Gastroesophageal sphincter (tissue), 4 donors: ENCODE results near the gene BIN2. TPM values are rescaled to one million over a fixed set of nuclear protein-coding genes. Genes with fewer than 3 reads are reported as not detected.

Source experiments
- ATAC-seq: fragments of 150-250 bp; one replicate; pipeline ENCODE4 v1.9.1; 2016; ENCODE audit warnings: mild to moderate bottlenecking, moderate library complexity
- H3K27ac ChIP-seq, 4 donors: fragments of 200-600 bp; sonication (generic) in 3 of 4; 1 replicate in 3 of 4; 2 replicates in 1 of 4; pipeline ENCODE4 v1.5.1; 2016 to 2019
- H3K27me3 ChIP-seq: fragments of 200-600 bp; sonication (generic); one replicate; pipeline ENCODE4 v1.5.1; 2019
- H3K36me3 ChIP-seq, 2 donors: fragments of 200-600 bp; sonication (generic); one replicate each; pipeline ENCODE4 v1.5.1; 2019; ENCODE audit warnings: control low read depth in 1 of 2
- H3K4me1 ChIP-seq, 3 donors: fragments of 200-600 bp; sonication (generic); 1 replicate in 2 of 3; 2 replicates in 1 of 3; pipeline ENCODE4 v1.5.1; 2016 to 2019; ENCODE audit warnings: control low read depth in 2 of 3
- H3K4me3 ChIP-seq, 2 donors: fragments of 200-600 bp; sonication (generic); one replicate each; pipeline ENCODE4 v1.5.1; 2019; ENCODE audit warnings: mild to moderate bottlenecking in 1 of 2, moderate library complexity in 1 of 2
- H3K9me3 ChIP-seq, 3 donors: fragments of 200-600 bp; sonication (generic); one replicate each; pipeline ENCODE4 v1.5.1; 2017 to 2019; ENCODE audit warnings: control low read depth in 2 of 3
- CTCF ChIP-seq, 4 experiments: fragments of 200-600 bp in 2 of 4; fragments of 450-650 bp in 2 of 4; sonication (generic) in 1 of 4; IDR thresholded peaks; one replicate each; pipeline ENCODE4 v1.5.1; 2017 to 2019; ENCODE audit warnings: antibody characterized with exemption in 4 of 4, mild to moderate bottlenecking in 2 of 4, moderate library complexity in 2 of 4
- EP300 ChIP-seq: sonication (generic); formaldehyde crosslinking; IDR thresholded peaks from one replicate; pipeline ENCODE4 v1.6.1; 2017; ENCODE audit warnings: antibody characterized with exemption, mild to moderate bottlenecking
- POLR2A ChIP-seq, 2 donors: fragments of 450-650 bp; IDR thresholded peaks; one replicate each; pipeline ENCODE4 v1.6.1; 2017; ENCODE audit warnings: antibody characterized with exemption in 2 of 2, mild to moderate bottlenecking in 2 of 2, moderate library complexity in 1 of 2
- POLR2AphosphoS5 ChIP-seq: sonication (generic); formaldehyde crosslinking; IDR thresholded peaks from one replicate; pipeline ENCODE4 v1.6.1; 2017; ENCODE audit warnings: antibody characterized with exemption
- WGBS, 2 donors: methylation state at CpG; one replicate each; pipeline ENCODE4 v1.1.5; 2018; ENCODE audit warnings: low coverage in 1 of 2; 5-methylcytosine and 5-hydroxymethylcytosine counted together
- total RNA-seq, 4 donors: library from RNA; depleted of rRNA; stranded (reverse); fragments of >200 nt; gene quantifications; one replicate each; pipeline ENCODE4 v1.1.0, GENCODE V29; 2016

The BIN2 gene
- total RNA-seq, 4 donors from 2014 or later, result 0.62 to 5.4 (median 2.0) TPM

GRCh38 chr12:51329742-51330141, 5.8 kb upstream of the BIN2 start:
- Histone ChIP-seq H3K4me1 (no peaks in the 10 kb centered on the region), H3K9me3 (no peaks in the 10 kb centered on the region), H3K27me3 (peaks cover 3% of the 10 kb centered on the region), H3K4me3 (no peak overlapping the region), H3K36me3 (no peaks in the 10 kb centered on the region), H3K27ac (no peak overlapping the region)
- ATAC-seq, result no peak
- WGBS, 2 donors, result 58 to 92% methylated on average over 3 to 4 of the region's 5 CpGs
- TF ChIP-seq POLR2AphosphoS5, result no peak
- TF ChIP-seq POLR2A (IDR thresholded peaks at IDR 0.05), result no peak
- TF ChIP-seq CTCF (IDR thresholded peaks at IDR 0.05), result no peak
- no peak for TF ChIP-seq EP300

GRCh38 chr12:51328587-51328986, 4.6 kb upstream of the BIN2 start:
- Histone ChIP-seq H3K36me3 (no peaks in the 10 kb centered on the region), H3K4me1 (no peaks in the 10 kb centered on the region), H3K27me3 (peaks cover 11% of the 10 kb centered on the region), H3K4me3 (no peak overlapping the region), H3K27ac (no peak overlapping the region), H3K9me3 (no peaks in the 10 kb centered on the region)
- ATAC-seq, result no peak
- TF ChIP-seq POLR2A (IDR thresholded peaks at IDR 0.05) (no peak), EP300 (no peak), POLR2AphosphoS5 (no peak), CTCF (IDR thresholded peaks at IDR 0.05) (no peak)
- 76 to 100% methylated on average over 2 to 3 of the region's 4 CpGs for WGBS, 2 donors

- WGBS, 2 donors, result 39 to 54% methylated on average over 3 to 6 of the region's 7 CpGs
- Histone ChIP-seq H3K4me3 (no peak overlapping the region), H3K4me1 (no peaks in the 10 kb centered on the region), H3K27ac (no peak overlapping the region), H3K27me3 (peaks cover 11% of the 10 kb centered on the region), H3K9me3 (no peaks in the 10 kb centered on the region), H3K36me3 (no peaks in the 10 kb centered on the region)
- ATAC-seq, result peak; percentile 54
- TF ChIP-seq CTCF (IDR thresholded peaks at IDR 0.05), result no peak
- TF ChIP-seq POLR2AphosphoS5, result no peak
- no peak for TF ChIP-seq EP300
- TF ChIP-seq POLR2A (IDR thresholded peaks at IDR 0.05), result no peak
Measured at GRCh38 chr12:51326698-51327439, 2.9 kb upstream of the BIN2 start.

GRCh38 chr12:51324953-51325352, 979 bp upstream of the BIN2 start:
- Histone ChIP-seq H3K9me3 (no peaks in the 10 kb centered on the region), H3K4me1 (no peaks in the 10 kb centered on the region), H3K27me3 (peaks cover 8% of the 10 kb centered on the region), H3K27ac (no peak overlapping the region), H3K36me3 (no peaks in the 10 kb centered on the region), H3K4me3 (no peak overlapping the region)
- no peak for ATAC-seq
- 84 to 100% methylated on average over 1 to 4 of the region's 4 CpGs for WGBS, 2 donors
- TF ChIP-seq POLR2A (IDR thresholded peaks at IDR 0.05) (no peak), POLR2AphosphoS5 (no peak), CTCF (IDR thresholded peaks at IDR 0.05) (no peak)

GRCh38 chr12:51323317-51323960, 535 bp downstream of the BIN2 start:
- WGBS, 2 donors, result 80 to 83% methylated on average over 5 of the region's 15 CpGs
- peak overlapping the region in 2 of 4 donors; percentile 31 to 66 for H3K27ac ChIP-seq
- no peaks in the 10 kb centered on the region for H3K36me3 ChIP-seq
- H3K4me3 ChIP-seq, result peak overlapping the region in 1 of 2 donors; percentile 41
- H3K9me3 ChIP-seq, result no peaks in the 10 kb centered on the region
- no peaks in the 10 kb centered on the region for H3K4me1 ChIP-seq
- ATAC-seq, result peak; percentile 10
- peaks cover 8% of the 10 kb centered on the region for H3K27me3 ChIP-seq
- TF ChIP-seq EP300 (no peak), POLR2A (IDR thresholded peaks at IDR 0.05) (no peak), CTCF (IDR thresholded peaks at IDR 0.05) (no peak), POLR2AphosphoS5 (no peak)
